Spleen (tissue), 7 donors: ENCODE data around the gene PIK3C2B.

ENCODE experiments used
- CTCF ChIP-seq, 11 experiments: fragments of 200-600 bp in 7 of 11; fragments of 450-650 bp in 4 of 11; sonication (generic) in 4 of 11; IDR thresholded peaks in 8 of 11; conservative IDR thresholded peaks in 3 of 11; 1 replicate in 7 of 11; 2 replicates in 4 of 11; pipeline versions ENCODE4 v1.4.0 to v1.8.0; 2016 to 2021; ENCODE audit warnings: antibody characterized with exemption in 11 of 11, inconsistent platforms in 4 of 11, mild to moderate bottlenecking in 1 of 11
- POLR2A ChIP-seq, 3 donors: fragments of 450-650 bp; IDR thresholded peaks; one replicate each; pipeline ENCODE4 v1.5.1; 2017; ENCODE audit warnings: antibody characterized with exemption in 3 of 3, mild to moderate bottlenecking in 1 of 3
- donor health status: DM: no; HTN: no; CAD: no; lungs with moderate emphysema.
- donor health status: DM: no; HTN: no; CAD: no.
- donor health status: DM: no; HTN: no; CAD: no.

- TF ChIP-seq CTCF (IDR thresholded peaks at IDR 0.05 in 8 of 11, conservative IDR thresholded peaks at IDR 0.05 in 3 of 11) (no peak), POLR2A (IDR thresholded peaks at IDR 0.05) (no peak)
Measured at GRCh38 chr1:204498981-204499380, 4.4 kb upstream of the PIK3C2B start.
